ENCODE results near the gene KCNK4.
"Not testable (repeated sequence)": the region's sequence is repeated elsewhere in the genome, so short reads cannot be mapped to it uniquely, and the experiment has no call there.

Gene KCNK4

DNA sequence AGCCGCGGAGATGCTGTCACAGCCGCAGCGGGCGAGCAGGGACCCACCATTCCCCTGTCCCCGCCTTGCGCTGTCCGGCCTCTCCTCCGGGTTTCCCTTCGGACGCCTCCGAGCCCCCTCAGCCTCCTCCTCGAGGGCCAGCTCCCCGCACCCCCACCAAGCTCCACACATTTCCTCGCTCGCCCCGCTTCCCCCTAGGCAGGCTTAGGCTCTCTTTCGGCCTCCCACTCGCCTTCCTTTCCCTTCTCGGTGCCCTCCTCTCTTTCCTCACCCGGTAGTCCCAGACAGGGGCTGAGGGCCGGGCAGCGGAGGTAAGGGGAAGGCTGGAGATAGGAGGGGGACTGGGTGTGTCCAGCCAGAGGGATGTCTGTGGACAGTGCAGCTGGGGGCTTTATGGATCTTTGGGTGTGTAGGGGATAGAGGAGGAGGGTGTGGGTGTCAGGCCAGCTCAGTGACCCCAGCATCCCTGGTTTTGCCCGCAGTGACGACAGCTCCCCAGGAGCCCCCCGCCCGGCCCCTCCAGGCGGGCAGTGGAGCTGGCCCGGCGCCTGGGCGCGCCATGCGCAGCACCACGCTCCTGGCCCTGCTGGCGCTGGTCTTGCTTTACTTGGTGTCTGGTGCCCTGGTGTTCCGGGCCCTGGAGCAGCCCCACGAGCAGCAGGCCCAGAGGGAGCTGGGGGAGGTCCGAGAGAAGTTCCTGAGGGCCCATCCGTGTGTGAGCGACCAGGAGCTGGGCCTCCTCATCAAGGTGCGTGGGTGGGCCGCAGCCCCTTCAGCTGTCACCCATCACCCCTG lies 1.6 kb downstream of the KCNK4 start:
- no peak for DNase-seq

DNA sequence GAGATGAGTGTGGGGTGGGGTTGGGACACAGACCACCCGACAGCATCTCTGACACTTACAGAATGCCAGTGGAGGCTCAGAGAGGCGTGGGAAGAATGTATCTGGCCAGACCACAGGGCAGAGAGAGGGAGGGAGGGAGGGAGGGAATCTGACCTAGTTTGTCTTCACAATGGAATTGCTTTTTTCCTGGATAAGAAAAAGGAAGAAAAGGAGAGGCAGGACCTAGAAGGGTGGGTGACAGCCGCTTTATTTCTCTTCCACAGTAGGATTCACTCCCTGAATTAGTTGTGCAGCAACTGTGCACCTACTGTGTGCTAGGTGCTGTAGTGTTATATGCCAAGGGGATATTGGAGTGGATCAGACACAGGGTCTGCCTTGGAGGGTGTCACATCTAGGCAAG lies 3.7 kb downstream of the KCNK4 start:
- no peak for DNase-seq

- no peak for DNase-seq
These were observed 4.7 kb downstream of the KCNK4 start for GRCh38 chr11:64295760-64296159.

DNA sequence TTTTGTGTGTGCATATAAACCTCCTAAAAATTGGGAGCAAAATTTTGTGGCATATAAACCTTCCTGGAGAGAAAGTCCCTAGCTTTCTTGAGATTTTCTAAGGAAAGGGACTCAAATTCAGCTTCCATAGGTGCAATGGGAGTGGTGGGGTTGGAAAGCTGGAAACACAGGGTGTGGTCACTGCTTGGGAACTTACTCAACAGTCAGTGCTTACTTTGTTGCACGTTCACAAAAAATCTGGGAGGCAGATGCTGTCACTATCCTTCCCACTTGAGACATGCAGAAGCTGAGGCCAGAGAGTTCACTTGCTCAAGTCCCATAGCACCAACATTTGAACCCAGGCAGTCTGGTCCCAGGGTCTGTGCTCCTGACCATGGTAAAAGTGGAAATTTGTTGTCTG lies 5.1 kb downstream of the KCNK4 start:
- DNase-seq = no peak

- no peak for DNase-seq
These were observed 6.0 kb downstream of the KCNK4 start for GRCh38 chr11:64296830-64297698.

DNA sequence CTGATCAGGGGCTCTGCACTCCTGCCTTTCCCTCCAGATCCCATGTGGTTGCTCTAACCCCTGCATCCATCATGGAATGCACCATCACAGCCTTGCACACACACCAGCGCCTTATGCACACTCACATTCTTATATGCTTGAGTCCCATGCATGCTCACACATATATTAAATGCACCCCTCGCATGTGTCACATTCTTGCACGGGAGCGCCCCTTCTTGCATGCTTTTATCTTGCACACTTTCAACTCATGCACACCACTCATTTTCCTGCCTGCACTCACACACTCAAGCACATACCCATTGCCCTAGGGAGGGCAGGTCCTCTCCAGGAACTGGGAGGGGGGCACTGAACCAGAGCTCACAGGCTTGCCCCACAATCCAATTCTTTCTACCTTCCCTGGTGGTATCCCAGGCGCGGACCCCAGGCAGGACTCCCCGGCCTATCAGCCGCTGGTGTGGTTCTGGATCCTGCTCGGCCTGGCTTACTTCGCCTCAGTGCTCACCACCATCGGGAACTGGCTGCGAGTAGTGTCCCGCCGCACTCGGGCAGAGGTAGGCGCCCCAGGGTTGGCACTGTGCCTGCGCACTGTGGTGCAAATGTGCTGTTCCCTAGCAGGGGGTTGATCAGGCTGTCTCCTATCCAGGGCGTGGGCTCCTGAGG lies 6.7 kb downstream of the KCNK4 start:
- DNase-seq = no peak

- no peak for DNase-seq
These were observed 8.1 kb downstream of the KCNK4 start for GRCh38 chr11:64298966-64299846.

DNA sequence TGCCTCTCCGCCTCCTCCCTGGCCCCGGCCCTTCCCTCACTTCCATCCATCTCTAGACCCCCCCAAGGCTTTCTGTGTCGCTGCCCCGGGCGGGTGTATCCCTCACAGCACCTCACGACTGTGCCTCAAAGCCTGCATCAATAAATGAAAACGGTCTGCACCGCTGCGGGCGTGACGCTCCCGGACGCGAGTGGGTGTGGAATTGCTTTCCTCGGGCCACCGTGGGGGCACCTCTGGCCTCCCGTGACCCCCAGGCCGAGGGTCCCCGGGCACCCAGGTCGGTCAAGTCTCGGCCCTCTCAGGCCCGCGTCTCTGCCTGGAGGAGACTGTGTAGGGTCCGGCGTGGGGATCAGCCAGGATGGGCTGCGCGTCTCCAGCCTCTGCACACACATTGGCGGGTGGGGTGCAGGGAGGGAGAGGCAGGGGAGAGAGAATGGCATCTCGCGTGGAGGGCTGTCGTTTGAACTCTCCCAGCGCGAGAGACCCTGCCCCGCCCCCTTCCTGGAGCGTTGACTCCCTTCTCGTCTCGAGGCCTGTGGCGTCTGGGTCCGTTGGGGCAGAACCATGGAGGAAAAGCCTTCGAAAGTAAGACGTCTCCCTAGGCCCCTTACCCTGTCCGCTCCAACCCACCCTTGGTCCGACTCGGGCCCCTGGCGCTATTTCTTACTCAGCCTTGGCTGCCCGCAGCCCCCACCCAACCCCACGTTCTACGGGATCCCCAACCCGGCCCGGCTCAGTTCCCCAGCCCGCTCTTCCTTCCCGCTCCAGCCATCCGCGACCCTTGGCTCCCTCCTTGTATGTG lies 8.9 kb downstream of the KCNK4 start, which contains the start of gene CATSPERZ:
Gene CATSPERZ, plus strand, starts transcription at position 512 of the 802 bp plus-strand sequence. Its CDS starts 53 bp downstream, at position 565.
- no peak for DNase-seq

GRCh38 chr11:64303109-64304031 lies 12.3 kb downstream of the KCNK4 start:
- DNase-seq = no peak

- no peak for DNase-seq
These were observed 12.9 kb downstream of the KCNK4 start for GRCh38 chr11:64304032-64304315.

DNA sequence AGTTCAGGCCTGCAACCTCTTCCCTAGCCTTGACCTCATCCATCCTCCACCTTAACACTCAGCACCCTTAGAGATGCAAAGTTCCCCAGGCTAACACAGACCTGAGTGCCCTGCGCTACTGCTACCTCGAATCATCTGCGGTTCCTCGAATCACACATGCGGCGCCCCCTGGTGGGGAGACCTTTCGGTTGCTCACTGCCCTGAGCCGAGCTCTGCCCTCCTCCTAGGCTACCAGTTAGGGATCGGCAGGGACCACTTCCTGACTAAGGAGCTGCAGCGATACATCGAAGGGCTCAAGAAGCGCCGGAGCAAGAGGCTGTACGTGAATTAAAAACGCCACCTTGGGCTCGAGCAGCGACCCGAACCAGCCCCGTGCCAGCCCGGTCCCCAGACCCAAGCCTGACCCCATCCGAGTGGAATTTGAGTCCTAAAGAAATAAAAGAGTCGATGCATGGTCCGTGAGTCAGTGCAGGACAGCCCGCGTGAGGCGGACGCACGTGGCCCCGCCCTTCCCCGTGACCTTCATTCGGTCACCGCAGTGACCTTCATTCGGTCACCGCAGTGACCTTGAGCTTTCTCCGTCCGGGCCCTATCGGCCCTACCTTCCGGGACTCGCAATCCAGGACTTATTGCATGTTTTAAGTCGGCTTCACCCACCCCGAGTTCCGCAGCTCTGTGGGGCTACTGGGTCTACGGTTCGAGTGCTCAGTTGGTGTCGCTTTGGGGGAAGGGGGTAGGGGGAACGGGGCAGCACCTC lies 13.4 kb downstream of the KCNK4 start:
- DNase-seq = peak; percentile 91

DNA sequence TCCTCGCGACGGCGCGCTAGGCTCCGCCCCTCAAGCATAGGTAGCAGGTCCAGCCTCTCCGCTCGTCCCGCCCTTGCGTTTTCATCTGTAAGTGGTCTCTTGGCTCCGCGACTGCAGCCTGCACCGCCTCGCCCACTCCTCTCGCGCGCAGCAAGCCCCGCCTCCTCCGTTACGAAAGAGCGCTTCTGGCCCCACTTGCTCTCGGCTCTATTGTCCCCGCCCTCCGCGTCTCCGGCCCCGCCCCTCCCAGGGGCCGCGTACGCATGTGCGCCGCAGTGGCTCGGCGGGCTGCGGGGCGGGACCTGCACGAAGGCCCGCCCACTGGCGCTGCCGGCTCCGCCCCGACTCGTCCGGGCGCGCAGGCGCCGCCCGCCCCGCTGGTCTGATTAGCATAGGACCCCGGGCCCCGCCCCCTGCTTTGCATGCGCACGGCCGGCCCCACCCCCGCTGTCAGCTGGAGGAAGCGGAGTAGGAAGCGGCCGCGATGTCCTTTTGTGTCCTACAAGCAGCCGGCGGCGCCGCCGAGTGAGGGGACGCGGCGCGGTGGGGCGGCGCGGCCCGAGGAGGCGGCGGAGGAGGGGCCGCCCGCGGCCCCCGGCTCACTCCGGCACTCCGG lies 14.1 kb downstream of the KCNK4 start, which contains the start of gene ESRRA:
Gene ESRRA, plus strand, starts transcription at position 450 of the 616 bp plus-strand sequence. CDS start 1,656 bp downstream, outside the sequence.
- DNase-seq = peak; percentile 99

DNA sequence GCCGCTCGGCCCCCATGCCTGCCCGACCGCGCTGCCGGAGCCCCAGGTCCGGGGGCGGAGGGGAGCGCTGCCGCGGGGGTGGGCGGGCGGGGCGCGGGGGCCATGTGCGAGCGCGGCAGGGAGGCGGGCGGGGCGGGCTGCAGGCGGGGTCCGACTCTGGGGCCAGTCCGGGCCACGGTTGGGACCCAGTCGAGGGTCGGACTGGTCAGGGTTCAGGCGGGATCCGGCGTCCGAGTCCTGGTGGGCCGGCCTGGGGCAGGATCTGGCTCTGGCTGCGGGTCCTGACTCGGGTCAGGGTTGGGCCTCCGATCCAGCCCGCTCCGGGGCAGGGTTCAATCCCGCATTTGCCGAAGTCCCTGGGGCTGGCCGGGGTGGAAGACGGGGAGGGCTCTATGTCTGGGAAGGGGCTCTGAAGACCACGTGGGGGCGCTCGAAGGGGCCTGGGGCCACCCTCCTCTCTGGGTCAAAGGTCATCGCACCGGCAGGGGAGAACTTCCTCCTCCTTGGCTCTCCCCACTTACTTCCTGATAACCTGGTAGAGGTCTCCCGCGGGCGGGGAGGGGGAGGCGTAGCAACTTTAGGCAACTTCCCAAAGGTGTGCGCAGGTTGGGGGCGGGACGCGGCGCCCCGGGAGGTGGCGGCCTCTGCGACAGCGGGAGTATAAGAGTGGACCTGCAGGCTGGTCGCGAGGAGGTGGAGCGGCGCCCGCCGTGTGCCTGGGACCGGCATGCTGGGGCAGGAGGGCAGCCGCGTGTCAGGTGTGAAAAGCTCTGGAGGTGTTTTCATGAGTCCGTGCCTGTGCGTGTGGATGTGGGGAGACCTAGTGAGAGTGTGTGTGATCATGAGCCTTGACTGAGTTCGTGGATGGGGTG lies 14.8 kb downstream of the KCNK4 start:
- DNase-seq = peak; percentile 56

- DNase-seq = no peak
These were observed 15.4 kb downstream of the KCNK4 start for GRCh38 chr11:64306563-64306875.

DNA sequence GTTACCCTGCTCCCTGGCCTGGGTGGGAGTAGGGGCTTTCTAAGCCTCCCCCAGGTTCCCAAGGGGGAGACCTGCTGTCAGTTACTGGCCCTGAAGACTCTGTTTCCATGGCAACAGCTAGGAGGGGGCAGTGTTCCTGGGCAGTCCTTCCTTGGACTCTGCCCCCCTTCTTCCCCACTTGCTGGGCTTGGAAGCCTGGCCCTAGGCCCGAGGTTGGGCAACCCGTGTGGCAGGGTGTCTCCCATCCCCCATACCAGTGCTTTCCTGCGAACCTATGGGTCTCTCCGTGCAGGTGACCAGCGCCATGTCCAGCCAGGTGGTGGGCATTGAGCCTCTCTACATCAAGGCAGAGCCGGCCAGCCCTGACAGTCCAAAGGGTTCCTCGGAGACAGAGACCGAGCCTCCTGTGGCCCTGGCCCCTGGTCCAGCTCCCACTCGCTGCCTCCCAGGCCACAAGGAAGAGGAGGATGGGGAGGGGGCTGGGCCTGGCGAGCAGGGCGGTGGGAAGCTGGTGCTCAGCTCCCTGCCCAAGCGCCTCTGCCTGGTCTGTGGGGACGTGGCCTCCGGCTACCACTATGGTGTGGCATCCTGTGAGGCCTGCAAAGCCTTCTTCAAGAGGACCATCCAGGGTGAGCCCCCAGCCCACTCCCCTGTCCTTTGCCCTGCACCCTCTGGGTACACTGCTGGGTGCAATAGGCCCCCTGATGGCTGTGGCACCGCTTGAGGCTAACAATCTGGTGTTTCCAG lies 15.9 kb downstream of the KCNK4 start:
- no peak for DNase-seq

DNA sequence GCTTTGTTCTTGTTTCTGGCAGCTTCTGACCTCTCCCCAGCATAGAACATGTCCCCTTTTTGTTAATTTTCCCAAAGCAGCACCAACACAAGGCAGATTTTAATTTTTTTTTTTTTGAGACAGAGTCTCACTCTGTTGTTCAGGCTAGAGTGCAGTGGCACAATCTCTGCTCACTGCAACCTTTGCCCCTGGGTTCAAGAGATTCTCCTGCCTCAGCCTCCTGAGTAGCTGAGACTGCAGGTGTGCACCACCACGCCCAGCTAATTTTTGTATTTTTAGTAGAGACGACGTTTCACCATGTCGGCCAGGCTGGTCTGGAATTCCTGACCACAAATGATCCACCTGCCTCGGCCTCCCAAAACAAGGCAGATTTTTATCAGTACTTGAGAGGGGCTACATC lies 16.7 kb downstream of the KCNK4 start:
- not testable (repeated sequence) for DNase-seq

- DNase-seq = no peak
These were observed 21.8 kb downstream of the KCNK4 start for GRCh38 chr11:64312947-64313346.

Data from NCI-H510A treated with DMSO at 0.1 percent for 48 hours (cell line).